ENCODE results near the gene NEK2. TPM values are rescaled to one million over a fixed set of nuclear protein-coding genes. Genes with fewer than 3 reads are reported as not detected.

Gene NEK2
- total RNA-seq, 1 experiment from 2014 or later: 17.6 TPM

GRCh38 chr1:211613951-211614350 lies 61.5 kb downstream of the NEK2 start:
- Histone ChIP-seq H3K14ac (ENCODE audit: insufficient read depth, low read length) (no peak overlapping the region; the same call in 1 of the 2 replicates), H3K79me2 (ENCODE audit: insufficient read depth, low read length) (no peaks in the 10 kb centered on the region), H3K23me2 (ENCODE audit: insufficient read length, low read depth, low read length, poor library complexity, severe bottlenecking) (no peaks in the 10 kb centered on the region), H2BK15ac (ENCODE audit: low read depth, low read length) (no peak overlapping the region), H2BK5ac (ENCODE audit: insufficient read length, low read length) (no peak overlapping the region), H3K56ac (ENCODE audit: insufficient read length, low read depth, low read length) (no peak overlapping the region), H3K9ac (ENCODE audit: extremely low read depth, insufficient read length, low read length) (no peak overlapping the region), H4K8ac (replicated peaks; ENCODE audit: insufficient read length, low read depth, low read length) (no peak overlapping the region), H3K23ac (ENCODE audit: insufficient read length, low read depth, low read length) (no peak overlapping the region), H4K91ac (ENCODE audit: insufficient read length, low read depth, low read length) (no peak overlapping the region), H3K4me1 (ENCODE audit: insufficient read depth, low read length) (no peaks in the 10 kb centered on the region), H3K9me3 (ENCODE audit: control insufficient read depth, low read depth, low read length) (no peaks in the 10 kb centered on the region), H4K5ac (ENCODE audit: insufficient read length, low read depth, low read length) (no peak overlapping the region), H3K4ac (ENCODE audit: low read depth, low read length) (no peak overlapping the region), H2BK120ac (ENCODE audit: low read depth, low read length, poor library complexity, severe bottlenecking) (no peak overlapping the region), H3K27ac (ENCODE audit: insufficient read length, low read depth, low read length) (no peak overlapping the region), H2AK5ac (ENCODE audit: insufficient read length, low read length) (no peak overlapping the region), H3K18ac (ENCODE audit: insufficient read length, low read depth, low read length) (no peak overlapping the region), H2BK12ac (ENCODE audit: insufficient read length, low read depth, low read length) (no peak overlapping the region), H4K20me1 (ENCODE audit: control insufficient read depth, insufficient read depth, insufficient read length) (no peaks in the 10 kb centered on the region), H3K27me3 (ENCODE audit: insufficient read depth, low read length) (no peaks in the 10 kb centered on the region), H2AFZ (ENCODE audit: low read length) (no peak overlapping the region), H3T11ph (ENCODE audit: low read length) (no peak overlapping the region), H2BK20ac (ENCODE audit: low read depth, low read length, poor library complexity, severe bottlenecking) (no peak overlapping the region), H3K4me2 (ENCODE audit: insufficient read depth, insufficient read length, low read length) (no peak overlapping the region), H3K79me1 (ENCODE audit: insufficient read depth, low read depth, low read length, poor library complexity, severe bottlenecking) (no peaks in the 10 kb centered on the region)
- Mint-ChIP-seq H3K27ac (no peak overlapping the region), H3K36me3 (ENCODE audit: insufficient read depth in 1 of 3, low read depth in 3 of 3) (no peaks in the 10 kb centered on the region), H3K4me1 (peaks cover 0 to 14% of the 10 kb centered on the region in 2 experiments; a peak in 2 of 4 replicates), H3K27me3 (ENCODE audit: low read depth) (no peaks in the 10 kb centered on the region), H3K4me3 (no peak overlapping the region), H3K9me3 (no peaks in the 10 kb centered on the region)
- no peak for DNase-seq
- WGBS (ENCODE audit: extremely low coverage, insufficient read length, low lambda C conversion rate): no CpG with 5 or more reads among the region's 5 CpGs
- no peak for TF ChIP-seq CTCF (conservative IDR thresholded peaks at IDR 0.05)
